ENCODE data around the gene TGFBR3. TPM values are rescaled to one million over a fixed set of nuclear protein-coding genes. Genes with fewer than 3 reads are reported as not detected.
A peak's percentile ranks its signal among the peaks of the same experiment; 100 is the strongest.

Gene TGFBR3
- total and polyA plus RNA-seq, 12 donors = 6.6 to 36.7 (median 24.3) TPM

GRCh38 chr1:91635763-91636162, 250.2 kb downstream of the TGFBR3 start:
- Histone ChIP-seq H3K27me3 (no peaks in the 10 kb centered on the region), H3K9me3 (peaks cover 0 to 14% (median 1%) of the 10 kb centered on the region in 11 donors), H3K27ac (no peak overlapping the region), H3K4me3 (no peak overlapping the region), H3K4me1 (peaks cover 0 to 6% (median 0%) of the 10 kb centered on the region in 9 donors), H3K36me3 (no peaks in the 10 kb centered on the region)
- no peak for TF ChIP-seq CTCF (IDR thresholded peaks at IDR 0.05)
- ATAC-seq = peak in 1 of 8 donors; percentile 35
- 90 to 91% methylated on average over 4 of the region's 4 CpGs for WGBS, 2 donors
- intact Hi-C loops (cut with DNase I) = no loop called here
- no peak for DNase-seq

DNA sequence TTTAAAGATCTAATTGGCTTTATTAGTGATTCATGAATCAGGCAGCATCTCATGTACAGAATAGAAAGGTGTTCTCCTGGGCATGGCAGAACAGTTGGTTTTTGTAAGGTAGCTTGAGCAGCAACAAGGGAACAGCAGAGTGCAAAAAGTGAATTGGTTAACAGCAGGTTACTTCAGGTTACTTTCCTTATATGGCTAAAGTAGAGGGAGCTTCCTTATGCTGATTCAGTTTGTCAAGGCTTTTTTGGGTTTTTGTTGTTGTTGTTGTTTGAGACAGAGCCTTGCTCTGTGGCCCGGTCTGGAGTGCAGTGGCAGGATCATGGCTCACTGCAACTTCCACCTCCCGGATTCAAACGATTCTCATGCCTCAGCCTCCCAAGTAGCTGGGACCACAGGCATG, 252.5 kb downstream of the TGFBR3 start:
- DNase-seq = no peak
- TF ChIP-seq CTCF (IDR thresholded peaks at IDR 0.05) = no peak
- H3K36me3 ChIP-seq = no peaks in the 10 kb centered on the region
- no peak for ATAC-seq
- H3K27ac ChIP-seq = no peak overlapping the region
- peaks cover 0 to 5% (median 0%) of the 10 kb centered on the region in 11 donors for H3K9me3 ChIP-seq
- 92 to 98% methylated on average over 3 of the region's 3 CpGs for WGBS, 2 donors
- peaks cover 0 to 6% (median 0%) of the 10 kb centered on the region in 9 donors for H3K4me1 ChIP-seq
- intact Hi-C loops (cut with DNase I) = no loop called here
- no peaks in the 10 kb centered on the region for H3K27me3 ChIP-seq
- H3K4me3 ChIP-seq = no peak overlapping the region

DNA sequence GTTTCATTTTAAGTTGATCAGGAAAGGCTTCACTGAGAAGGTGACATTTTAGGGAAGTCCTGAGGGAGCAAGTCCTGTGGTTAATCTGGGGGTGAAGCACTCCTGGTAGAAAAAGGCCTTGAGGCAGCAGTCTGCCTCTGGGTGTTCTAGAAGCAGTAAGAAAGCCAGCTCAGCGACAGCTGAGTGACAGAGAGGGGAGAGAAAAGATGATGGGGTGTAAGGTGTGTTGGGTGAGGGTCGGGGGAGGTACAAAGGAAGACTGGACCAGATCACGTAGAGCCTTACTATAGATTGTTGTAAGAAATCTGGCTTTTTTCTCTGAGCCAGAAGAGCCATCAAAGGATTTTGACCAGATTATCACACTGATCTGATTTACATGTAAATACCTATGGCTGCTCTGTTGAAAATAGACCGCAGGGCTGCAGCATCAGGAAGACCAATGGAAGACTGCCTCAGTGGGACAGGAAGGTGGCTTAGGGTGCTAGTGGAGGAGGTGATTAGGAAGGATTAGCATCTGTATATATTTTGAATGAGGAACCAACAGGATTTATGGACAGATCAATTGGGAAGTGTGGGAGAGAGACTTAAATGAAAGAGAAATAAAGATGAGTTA, 254.1 kb downstream of the TGFBR3 start:
- DNase-seq (no peak), ATAC-seq (no peak)
- H3K36me3 ChIP-seq = no peaks in the 10 kb centered on the region
- WGBS, 2 donors = 91 to 94% methylated on average over 4 of the region's 4 CpGs
- no peaks in the 10 kb centered on the region for H3K27me3 ChIP-seq
- no peak overlapping the region for H3K4me3 ChIP-seq
- peaks cover 0 to 5% (median 0%) of the 10 kb centered on the region in 11 donors for H3K9me3 ChIP-seq
- peaks cover 0 to 5% (median 0%) of the 10 kb centered on the region in 9 donors for H3K4me1 ChIP-seq
- intact Hi-C loops (cut with DNase I) = no loop called here
- H3K27ac ChIP-seq = no peak overlapping the region
- TF ChIP-seq CTCF (IDR thresholded peaks at IDR 0.05) = no peak

GRCh38 chr1:91630803-91631202, 255.1 kb downstream of the TGFBR3 start:
- H3K9me3 ChIP-seq = peaks cover 0 to 5% (median 0%) of the 10 kb centered on the region in 11 donors
- H3K4me1 ChIP-seq = peaks cover 0 to 5% (median 0%) of the 10 kb centered on the region in 9 donors
- no peaks in the 10 kb centered on the region for H3K36me3 ChIP-seq
- no peak overlapping the region for H3K4me3 ChIP-seq
- intact Hi-C loops (cut with DNase I) = no loop called here
- no peak overlapping the region for H3K27ac ChIP-seq
- DNase-seq = no peak
- no peak for ATAC-seq
- H3K27me3 ChIP-seq = no peaks in the 10 kb centered on the region
- TF ChIP-seq CTCF (IDR thresholded peaks at IDR 0.05) = no peak

Other genes starting within 250 kb of the TGFBR3 start
- under 1 TPM in 1 of 10 donors, not detected in 9; 0.06 TPM for gene BRDT, start 63.2 kb upstream of the TGFBR3 start, total RNA-seq
- gene BRDT, start 63.2 kb upstream of the TGFBR3 start, polyA plus RNA-seq = not detected
- under 1 TPM in 5 of 10 donors, not detected in 5; 0.22 to 0.38 (median 0.32) TPM for gene EPHX4, start 143.8 kb upstream of the TGFBR3 start, total RNA-seq
- gene EPHX4, start 143.8 kb upstream of the TGFBR3 start, polyA plus RNA-seq = under 1 TPM in 1 of 2 donors, not detected in 1; 0.20 TPM
- not detected for gene SETSIP, start 189.3 kb upstream of the TGFBR3 start, total RNA-seq
- gene SETSIP, start 189.3 kb upstream of the TGFBR3 start, polyA plus RNA-seq = not detected
- gene BTBD8, start 194.2 kb upstream of the TGFBR3 start, total RNA-seq = 1 to 10 TPM; 2.9 to 6.1 (median 4.4) TPM
- 1 to 10 TPM in 1 of 2 donors, under 1 TPM in 1; 0.30 to 2.0 TPM for gene BTBD8, start 194.2 kb upstream of the TGFBR3 start, polyA plus RNA-seq